ENCODE measurements around the gene KRT83. TPM values are rescaled to one million over a fixed set of nuclear protein-coding genes. Genes with fewer than 3 reads are reported as not detected.

KRT83 gene
- total and polyA plus RNA-seq, 2 of the 13 experiments (the other 11 are each of a cell fraction or from before 2014, with no cell fraction given): not detected

GRCh38 chr12:52366738-52367485, 45.7 kb upstream of the KRT83 start, which contains the start of gene KRT85 (continued):
- TF ChIP-seq ZNF205 (CRISPR knock-in tag; IDR thresholded peaks at IDR 0.05): no peak

DNA sequence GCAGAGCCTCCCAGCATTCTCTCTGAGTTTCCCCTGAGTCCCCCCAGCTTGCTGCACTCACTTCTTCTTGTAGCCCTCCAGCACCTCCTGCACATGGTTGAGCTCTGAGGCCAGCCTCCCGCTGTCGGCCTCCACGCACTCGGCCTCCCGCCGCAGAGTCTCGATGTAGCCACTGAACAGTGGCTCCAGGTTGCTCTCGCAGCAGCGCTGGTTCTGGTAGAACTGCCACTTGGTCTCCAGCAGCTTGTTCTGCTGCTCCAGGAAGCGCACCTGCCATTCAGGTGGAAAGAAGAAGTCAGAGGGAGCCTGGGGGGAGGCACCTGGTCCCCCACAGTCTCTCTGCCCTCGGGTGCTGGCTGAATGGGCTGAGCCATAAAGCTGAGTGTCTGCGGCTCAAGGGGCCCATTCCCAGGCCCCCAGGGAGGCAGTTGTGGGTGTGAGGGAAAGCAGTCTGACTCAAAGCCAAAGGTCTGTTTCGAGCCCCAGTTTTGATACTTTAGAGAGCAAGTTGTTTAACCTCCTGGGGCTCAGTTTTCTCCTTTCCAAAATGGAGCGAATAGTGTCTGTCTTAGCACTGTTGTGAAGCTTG, 43.8 kb upstream of the KRT83 start:
- Histone ChIP-seq H4K20me1 (ENCODE audit: insufficient read depth, low read length) (no peaks in the 10 kb centered on the region), H3K9me3 (ENCODE audit: low read length) (no peaks in the 10 kb centered on the region), H2AFZ (ENCODE audit: low read length) (no peak overlapping the region), H3K9ac (ENCODE audit: insufficient read depth, low read depth, low read length) (no peak overlapping the region), H3K27ac (ENCODE audit: extremely low read length, insufficient read depth, low read length) (no peak overlapping the region), H3K4me1 (ENCODE audit: insufficient read depth, low read length) (peaks cover 5% of the 10 kb centered on the region; the same call in 1 of the 2 replicates), H3K79me2 (ENCODE audit: insufficient read depth, low read length) (no peaks in the 10 kb centered on the region), H3K4me2 (ENCODE audit: low read depth, low read length) (no peak overlapping the region), H3K4me3 (replicated peaks in 1 of 3; ENCODE audit: insufficient read depth in 1 of 3, low read depth in 2 of 3, low read length in 3 of 3) (no peak overlapping the region), H3K36me3 (replicated peaks in 1 of 2; ENCODE audit: control insufficient read depth in 1 of 2, insufficient read depth in 2 of 2, low read length in 2 of 2) (no peaks in the 10 kb centered on the region), H3K27me3 (ENCODE audit: control insufficient read depth in 1 of 2, insufficient read depth in 2 of 2, low read length in 2 of 2) (peaks cover 6 to 48% of the 10 kb centered on the region in 2 experiments; a peak in 4 of 5 replicates)
- intact Hi-C loops (cut with micrococcal nuclease; ENCODE audit: unreplicated experiment): no loop called here
- BruUV-seq (replicated peaks): no TSS peak
- POLR2A ChIA-PET: no interaction called here
- CTCF ChIA-PET (ENCODE audit: low intra/inter-chr PET ratio, low total read pairs): no interaction called here
- TF ChIP-seq CHD2 (IDR thresholded peaks at IDR 0.05; ENCODE audit: low read depth, low read length) (no peak), ZNF576 (CRISPR knock-in tag; IDR thresholded peaks at IDR 0.05) (no peak), CEBPB (IDR thresholded peaks at IDR 0.05; ENCODE audit: borderline replicate concordance, low read depth, low read length) (no peak), TOPORS (CRISPR knock-in tag; IDR thresholded peaks at IDR 0.05) (no peak), NR1H2 (CRISPR knock-in tag; IDR thresholded peaks at IDR 0.05; ENCODE audit: borderline replicate concordance, low read depth) (no peak), PHF21A (CRISPR knock-in tag; IDR thresholded peaks at IDR 0.05) (no peak), FIP1L1 (IDR thresholded peaks at IDR 0.05; ENCODE audit: borderline replicate concordance, insufficient read depth, low read depth, low read length) (no peak), MAFG (CRISPR knock-in tag; IDR thresholded peaks at IDR 0.05) (no peak), ZNF350 (CRISPR knock-in tag; IDR thresholded peaks at IDR 0.05; ENCODE audit: borderline replicate concordance, low read depth) (no peak), ZEB1 (IDR thresholded peaks at IDR 0.05; ENCODE audit: insufficient replicate concordance, low read depth) (no peak), TSC22D2 (CRISPR knock-in tag; IDR thresholded peaks at IDR 0.05; ENCODE audit: borderline replicate concordance) (no peak), ZNF775 (CRISPR knock-in tag; IDR thresholded peaks at IDR 0.05; ENCODE audit: borderline replicate concordance) (no peak), EP300 (IDR thresholded peaks at IDR 0.05; ENCODE audit: low read depth in 2 of 2, low read length in 2 of 2) (no peak), EP300 (CRISPR knock-in tag; IDR thresholded peaks at IDR 0.05; ENCODE audit: borderline replicate concordance) (no peak), ZBTB20 (CRISPR knock-in tag; IDR thresholded peaks at IDR 0.05; ENCODE audit: borderline replicate concordance, low read depth) (no peak), RFX1 (IDR thresholded peaks at IDR 0.05) (no peak), CREB1 (IDR thresholded peaks at IDR 0.05) (no peak), CREB1 (CRISPR knock-in tag; IDR thresholded peaks at IDR 0.05) (no peak), MEIS2 (CRISPR knock-in tag; IDR thresholded peaks at IDR 0.05) (no peak), ZUFSP (CRISPR knock-in tag; IDR thresholded peaks at IDR 0.05; ENCODE audit: borderline replicate concordance) (no peak)
- WGBS (ENCODE audit: low lambda C conversion rate): 35% methylated on average over 9 of the region's 14 CpGs
- FAIRE-seq (no peak), ATAC-seq (no peak), DNase-seq (ENCODE audit: low spot score) (no peak)
- in situ Hi-C loops (cut with HindIII; ENCODE audit: extremely low pct_ligation_motif_present, low pct_unique_long_range_greater_than_20kb): no loop called here

Measured in HepG2 (cell line).